PFSK-1 (cell line): ENCODE measurements around the gene MLC1.

Source experiments
- FOXP2 ChIP-seq: optimal IDR thresholded peaks from 2 replicates; pipeline ENCODE3; 2011; ENCODE audit warnings: borderline replicate concordance, control low read depth, inconsistent platforms; ENCODE audit not compliant: insufficient read depth; ENCODE audit errors: extremely low read length, extremely low read depth
- POLR2AphosphoS5 ChIP-seq: IDR thresholded peaks from 2 replicates; pipeline ENCODE4 v1.6.1; 2012; ENCODE audit warnings: low read depth, mild to moderate bottlenecking, control low read depth, low read length, moderate library complexity
- REST ChIP-seq, 2 experiments: IDR thresholded peaks; 2 replicates each; pipeline versions ENCODE4 v1.6.1 to v1.8.0; 2011 to 2012; ENCODE audit warnings: low read depth in 2 of 2, low read length in 2 of 2, control low read depth in 1 of 2, inconsistent platforms in 1 of 2, mild to moderate bottlenecking in 1 of 2, moderate library complexity in 1 of 2; ENCODE audit not compliant: insufficient read depth in 1 of 2
- SIN3A ChIP-seq: IDR thresholded peaks from 2 replicates; pipeline ENCODE4 v1.6.1; 2012; ENCODE audit warnings: mild to moderate bottlenecking, low read length, moderate library complexity, borderline replicate concordance; ENCODE audit not compliant: insufficient read depth
- TAF1 ChIP-seq: IDR thresholded peaks from 2 replicates; pipeline ENCODE4 v1.6.1; 2012; ENCODE audit warnings: low read length, control low read depth, borderline replicate concordance; ENCODE audit not compliant: insufficient read depth

The MLC1 gene

GRCh38 chr22:50025993-50026392, 59.2 kb downstream of the MLC1 start:
- TF ChIP-seq TAF1 (no peak), REST (IDR thresholded peaks at IDR 0.05; ENCODE audit: insufficient read depth in 1 of 2, low read depth in 2 of 2, low read length in 2 of 2) (no peak), SIN3A (no peak), FOXP2 (no peak), POLR2AphosphoS5 (no peak)

- TF ChIP-seq POLR2AphosphoS5 (no peak), REST (IDR thresholded peaks at IDR 0.05; ENCODE audit: insufficient read depth in 1 of 2, low read depth in 2 of 2, low read length in 2 of 2) (no peak), FOXP2 (no peak), SIN3A (no peak), TAF1 (no peak)
Measured at GRCh38 chr22:50022171-50022819, 62.9 kb downstream of the MLC1 start.

- TF ChIP-seq POLR2AphosphoS5 (no peak), SIN3A (no peak), TAF1 (no peak), FOXP2 (no peak)
Measured at GRCh38 chr22:50020606-50021005, 64.6 kb downstream of the MLC1 start.

GRCh38 chr22:50019316-50019715, 65.9 kb downstream of the MLC1 start:
- TF ChIP-seq TAF1 (no peak), REST (IDR thresholded peaks at IDR 0.05; ENCODE audit: insufficient read depth in 1 of 2, low read depth in 2 of 2, low read length in 2 of 2) (no peak), SIN3A (no peak), FOXP2 (no peak), POLR2AphosphoS5 (no peak)

- TF ChIP-seq TAF1 (no peak), REST (IDR thresholded peaks at IDR 0.05; ENCODE audit: insufficient read depth in 1 of 2, low read depth in 2 of 2, low read length in 2 of 2) (no peak), POLR2AphosphoS5 (no peak), SIN3A (no peak), FOXP2 (no peak)
Measured at GRCh38 chr22:50018608-50019285, 66.5 kb downstream of the MLC1 start.
